Stimulated activated CD8-positive, alpha-beta memory T cell treated with anti-CD3 and anti-CD28 coated beads, Interleukin-7, amount 100 ng/mL, for 1 hour (primary cell): ENCODE data around the gene ZNF354B.

Experiments
- DNase-seq, 2 donors: peaks; one replicate each; pipeline ENCODE4 v3.0.0-alpha.2; 2020; ENCODE audit warnings: low read depth in 2 of 2

Gene ZNF354B

DNA sequence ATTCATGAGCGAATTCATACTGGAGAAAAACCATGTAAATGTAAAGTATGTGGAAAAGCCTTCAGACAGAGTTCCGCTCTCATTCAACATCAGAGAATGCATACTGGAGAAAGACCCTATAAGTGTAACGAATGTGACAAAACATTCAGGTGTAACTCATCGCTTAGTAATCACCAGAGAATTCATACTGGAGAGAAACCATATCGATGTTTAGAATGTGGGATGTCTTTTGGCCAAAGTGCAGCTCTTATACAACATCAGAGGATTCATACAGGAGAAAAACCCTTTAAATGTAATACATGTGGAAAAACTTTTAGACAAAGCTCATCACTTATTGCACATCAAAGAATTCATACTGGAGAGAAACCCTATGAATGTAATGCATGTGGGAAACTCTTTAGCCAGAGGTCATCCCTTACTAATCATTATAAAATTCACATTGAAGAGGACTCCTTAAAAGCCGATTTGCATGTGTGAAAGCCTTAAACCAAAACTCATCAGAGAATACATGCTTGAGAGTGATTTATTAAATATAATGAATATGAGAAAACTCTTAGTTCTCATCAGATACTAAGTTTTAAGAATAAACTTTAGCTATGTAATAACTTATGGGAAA lies 24.2 kb downstream of the ZNF354B start:
- DNase-seq = no peak

DNA sequence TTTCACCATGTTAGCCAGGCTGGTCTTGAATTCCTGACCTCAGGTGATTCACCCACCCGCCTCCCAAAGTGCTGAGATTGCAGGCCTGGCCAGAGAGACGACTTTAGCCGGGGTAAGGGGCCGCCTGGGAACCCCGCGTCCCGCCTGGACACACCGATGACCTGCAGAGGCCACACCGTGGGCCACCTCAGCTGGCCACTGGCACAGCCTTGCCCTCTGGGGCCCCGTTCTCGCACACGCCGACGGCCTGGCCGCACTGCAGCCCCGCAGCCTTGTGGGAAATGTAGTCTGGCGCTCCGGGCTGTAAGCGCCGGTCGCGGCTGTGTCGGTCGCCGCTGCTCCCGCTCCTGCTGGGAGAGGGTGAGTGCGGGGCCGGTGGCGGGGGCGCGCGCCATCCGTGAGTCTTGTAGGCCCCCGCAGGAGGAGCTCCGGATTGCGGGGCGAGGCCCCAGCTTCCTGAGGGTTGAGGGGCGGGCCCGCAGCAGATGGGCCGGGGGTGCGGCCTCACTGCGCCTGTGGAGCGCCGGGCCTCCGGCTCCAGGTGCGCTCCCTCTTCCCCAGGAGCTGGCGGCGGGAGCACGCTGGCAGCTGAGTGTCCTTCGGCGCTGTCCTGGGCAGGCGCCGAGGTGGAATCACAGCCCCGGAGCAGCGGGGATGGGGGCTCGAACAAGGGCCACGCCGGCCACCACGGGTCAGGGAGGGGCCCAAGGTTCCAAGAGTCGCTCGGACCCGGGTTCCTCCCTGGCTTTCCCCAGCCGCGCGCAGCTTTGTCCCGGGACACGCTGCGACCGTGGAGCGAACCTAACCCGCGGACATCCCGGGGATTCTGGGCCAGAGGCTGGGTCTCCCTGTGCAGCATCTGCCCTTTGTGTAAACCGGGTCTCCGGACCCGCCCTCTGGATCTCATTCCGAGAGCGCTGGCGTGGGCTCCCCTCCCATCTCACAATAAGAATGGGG lies 36.1 kb downstream of the ZNF354B start, which contains the start of gene ZFP2:
TSS of gene ZFP2 (plus strand) at position 299 of the 957 bp plus-strand sequence. CDS start 35,401 bp downstream, outside the sequence.
- DNase-seq = no peak

DNA sequence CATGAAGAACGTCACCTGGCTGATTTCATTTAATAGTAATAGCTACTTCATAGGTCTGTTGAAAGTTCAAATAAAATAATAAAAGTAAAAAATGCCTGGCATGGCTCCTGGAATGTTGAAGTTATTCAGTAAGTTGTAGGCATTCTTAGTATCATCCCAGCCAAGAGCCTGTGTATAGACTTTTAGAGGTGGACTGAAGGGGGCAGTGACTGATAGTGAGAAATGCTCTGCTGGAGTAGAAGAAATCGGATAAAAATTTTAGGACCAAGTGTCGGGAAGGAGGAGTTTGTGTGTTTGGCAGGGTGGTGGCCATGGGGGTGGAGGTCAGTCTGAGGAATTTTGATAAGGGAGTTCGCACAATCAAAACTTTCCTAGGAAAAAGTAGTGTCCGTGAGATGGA lies 39.5 kb downstream of the ZNF354B start:
- no peak for DNase-seq

DNA sequence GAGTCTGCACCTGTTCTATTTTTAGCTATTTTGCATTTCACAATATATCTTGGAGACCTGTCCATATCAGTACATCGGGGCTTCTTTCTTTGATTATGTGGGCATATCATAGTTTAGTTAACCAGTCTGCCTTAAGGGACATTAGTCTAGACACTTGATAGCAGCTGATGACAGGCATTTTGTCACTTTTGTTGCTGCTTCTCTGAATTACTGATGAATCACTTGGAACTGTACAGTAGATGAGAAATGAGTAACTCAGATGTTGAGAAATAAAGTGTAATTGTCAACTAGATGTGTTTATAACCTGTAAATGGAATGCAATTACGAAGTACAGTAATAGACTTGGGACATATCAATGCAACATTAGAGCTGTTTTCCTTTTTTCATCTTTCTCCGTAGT lies 43.1 kb downstream of the ZNF354B start:
- no peak for DNase-seq

DNA sequence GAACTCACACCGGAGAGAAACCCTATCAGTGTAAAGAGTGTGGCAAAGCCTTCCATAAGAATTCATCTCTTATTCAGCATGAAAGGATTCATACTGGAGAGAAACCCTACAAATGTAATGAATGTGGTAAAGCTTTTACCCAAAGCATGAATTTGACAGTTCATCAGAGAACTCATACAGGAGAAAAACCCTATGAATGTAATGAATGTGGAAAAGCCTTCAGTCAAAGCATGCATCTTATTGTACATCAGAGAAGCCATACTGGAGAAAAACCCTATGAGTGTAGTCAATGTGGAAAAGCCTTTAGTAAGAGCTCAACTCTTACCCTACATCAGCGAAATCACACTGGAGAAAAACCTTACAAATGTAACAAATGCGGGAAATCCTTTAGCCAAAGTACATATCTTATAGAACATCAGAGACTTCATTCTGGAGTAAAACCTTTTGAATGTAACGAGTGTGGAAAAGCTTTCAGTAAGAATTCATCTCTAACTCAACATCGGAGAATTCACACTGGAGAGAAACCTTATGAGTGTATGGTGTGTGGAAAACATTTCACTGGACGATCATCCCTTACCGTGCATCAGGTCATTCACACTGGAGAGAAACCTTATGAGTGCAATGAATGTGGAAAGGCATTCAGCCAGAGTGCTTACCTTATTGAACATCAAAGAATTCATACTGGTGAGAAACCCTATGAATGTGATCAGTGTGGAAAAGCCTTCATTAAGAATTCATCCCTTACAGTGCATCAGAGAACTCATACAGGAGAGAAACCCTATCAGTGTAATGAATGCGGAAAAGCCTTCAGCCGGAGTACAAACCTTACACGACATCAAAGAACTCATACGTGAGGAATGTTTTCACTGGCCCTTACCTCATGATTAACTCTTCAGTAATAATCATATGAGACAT lies 72.3 kb downstream of the ZNF354B start:
- DNase-seq = no peak
